HG03066 (cell line): ENCODE data around the gene RBX1.
A peak's percentile ranks its signal among the peaks of the same experiment; 100 is the strongest.
"Not testable (repeated sequence)": the region's sequence is repeated elsewhere in the genome, so short reads cannot be mapped to it uniquely, and the experiment has no call there.

ENCODE experiments used
- ATAC-seq: cut with Tn5 transposase; IDR thresholded peaks from one replicate; pipeline ENCODE4 v1.9.1; 2021; ENCODE audit warnings: low read depth; ENCODE audit not compliant: unreplicated experiment

The RBX1 gene

DNA sequence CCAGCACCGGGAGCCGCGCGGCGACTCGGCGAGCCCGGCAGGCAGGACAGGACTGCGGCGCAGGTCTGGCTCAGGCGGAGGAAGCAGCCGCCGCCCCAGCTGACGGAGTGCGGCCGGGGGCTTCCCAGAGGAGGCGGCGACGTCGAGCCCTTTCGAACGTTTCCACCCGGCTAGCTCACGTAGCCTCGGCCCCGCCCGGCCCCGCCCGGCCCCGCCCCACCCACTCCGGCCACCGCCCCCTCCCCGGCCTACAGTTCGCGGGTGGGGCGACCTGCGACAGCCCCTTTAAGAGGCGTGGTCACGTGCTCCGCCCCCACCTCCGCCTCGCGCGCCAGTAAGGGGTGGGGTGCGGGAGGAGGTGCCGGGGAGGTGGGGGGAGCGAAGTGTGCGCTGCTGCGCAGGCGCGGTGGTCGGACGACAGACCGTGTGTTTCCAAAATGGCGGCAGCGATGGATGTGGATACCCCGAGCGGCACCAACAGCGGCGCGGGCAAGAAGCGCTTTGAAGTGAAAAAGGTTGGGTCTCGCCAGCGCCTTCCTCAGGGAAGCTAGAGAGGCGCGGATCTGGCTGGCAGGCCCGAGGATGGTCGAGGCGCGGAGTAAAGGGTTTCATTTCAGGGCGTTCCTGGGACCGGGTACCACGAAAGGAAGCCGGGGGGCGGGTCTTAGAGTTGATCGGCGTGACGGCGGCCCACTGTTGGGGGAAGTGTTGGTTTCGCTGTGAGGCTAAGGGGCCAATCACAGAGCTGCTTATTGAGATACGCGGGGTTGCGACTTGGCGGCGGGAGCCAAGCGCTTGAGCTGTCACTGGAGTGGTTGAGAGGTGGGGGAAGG, at the start of gene RBX1:
TSS of gene RBX1 (plus strand) at position 417 of the 833 bp plus-strand sequence. CDS start at position 438, 21 bp downstream.
- peak; percentile 75 for ATAC-seq

GRCh38 chr22:40904101-40904500, 47.1 kb upstream of the RBX1 start:
- no peak for ATAC-seq

DNA sequence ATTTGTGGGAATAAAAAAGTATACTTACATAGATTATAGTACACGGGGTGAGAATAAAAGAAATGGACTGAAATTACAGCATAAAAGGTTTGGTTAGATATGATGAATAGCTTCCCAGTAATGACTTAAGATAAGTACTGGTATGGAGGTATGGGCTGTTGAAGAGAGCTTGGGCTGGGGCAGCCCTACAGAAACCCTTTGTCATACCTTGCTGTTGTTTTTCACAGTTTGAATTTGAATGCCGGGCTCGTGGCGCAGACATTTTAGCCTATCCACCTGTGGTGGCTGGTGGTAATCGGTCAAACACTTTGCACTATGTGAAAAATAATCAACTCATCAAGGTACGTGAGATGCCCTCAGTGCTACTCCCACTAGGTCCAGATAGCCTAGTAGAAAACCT, 42.3 kb upstream of the RBX1 start:
- ATAC-seq = no peak

DNA sequence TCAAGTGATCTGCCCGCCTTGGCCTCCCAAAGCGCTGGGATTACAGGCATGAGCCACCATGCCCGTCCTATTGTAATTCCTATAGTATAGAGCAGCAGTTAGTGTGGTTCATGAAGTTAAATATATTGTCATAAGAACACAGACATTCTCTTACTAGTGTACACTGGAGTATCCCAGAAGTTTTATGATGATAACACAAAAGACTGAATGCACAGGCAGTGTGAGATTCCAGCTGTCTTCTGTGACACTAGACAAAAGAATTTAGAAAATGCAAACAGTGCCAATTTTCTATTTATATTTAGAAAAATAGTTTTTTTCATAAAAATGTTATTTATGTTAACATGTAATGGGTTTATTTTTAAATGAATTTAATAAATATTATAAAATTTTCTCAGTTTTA, 39.4 kb upstream of the RBX1 start:
- no peak for ATAC-seq

GRCh38 chr22:40912987-40913386, 38.2 kb upstream of the RBX1 start:
- ATAC-seq = not testable (repeated sequence)

GRCh38 chr22:40919446-40919845, 31.7 kb upstream of the RBX1 start:
- ATAC-seq = no peak

- no peak for ATAC-seq
Observed at GRCh38 chr22:40920526-40920925, 30.7 kb upstream of the RBX1 start.

DNA sequence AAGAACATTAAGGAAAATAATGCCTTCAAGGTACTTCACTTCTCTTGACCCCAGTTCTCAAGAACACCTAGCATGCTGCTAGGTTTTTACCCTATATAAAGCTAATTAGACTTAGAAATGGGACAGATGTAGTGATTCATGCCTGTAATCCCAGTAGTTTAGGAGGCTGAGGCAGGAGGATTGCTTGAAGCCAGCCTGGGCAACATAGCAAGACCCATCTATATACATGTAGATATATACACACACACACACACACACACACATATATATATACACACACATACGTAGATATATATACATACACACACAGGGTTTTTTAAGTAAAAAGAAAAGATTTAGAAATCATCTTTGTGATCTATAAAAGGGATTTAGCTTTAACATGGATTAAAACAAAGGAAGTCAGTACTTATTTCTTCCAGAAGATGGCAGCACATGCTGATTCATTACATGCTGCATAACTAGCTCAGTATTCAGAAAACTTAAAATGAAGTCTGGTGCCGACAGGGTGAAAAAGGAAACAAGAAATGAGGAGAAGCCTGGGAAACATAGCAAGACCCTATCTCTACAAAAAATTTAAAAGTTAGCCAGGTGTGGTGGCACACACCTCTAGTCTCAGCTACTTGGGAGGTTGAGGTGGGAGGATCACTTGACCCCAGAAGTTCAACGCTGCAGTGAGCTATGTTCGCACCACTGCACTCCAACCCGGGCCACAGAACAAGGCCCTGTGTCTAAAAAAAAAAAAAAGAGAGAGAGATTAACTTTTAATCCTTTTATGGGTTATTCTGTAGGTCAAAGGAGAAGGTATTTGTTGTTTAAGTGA, 28.5 kb upstream of the RBX1 start:
- ATAC-seq = no peak

DNA sequence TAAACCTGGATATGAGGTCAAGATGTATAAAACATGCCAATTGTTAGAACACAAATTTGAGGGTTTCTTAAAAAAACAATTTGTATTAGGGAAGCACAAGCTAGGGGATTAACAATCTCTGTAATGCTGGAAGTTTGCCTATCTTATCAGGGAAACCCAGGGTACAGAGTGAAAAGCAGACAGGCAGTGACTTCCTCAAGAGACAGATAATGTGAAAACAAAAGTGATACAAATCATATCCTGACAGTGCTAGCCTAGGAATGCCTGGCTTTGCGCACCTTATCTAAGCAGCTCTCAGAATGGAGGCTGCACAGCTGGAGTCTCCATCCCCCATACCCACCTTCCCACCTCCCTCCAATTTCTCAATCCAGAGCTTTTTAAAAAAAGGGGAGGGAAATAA, 22.5 kb upstream of the RBX1 start:
- ATAC-seq = no peak

DNA sequence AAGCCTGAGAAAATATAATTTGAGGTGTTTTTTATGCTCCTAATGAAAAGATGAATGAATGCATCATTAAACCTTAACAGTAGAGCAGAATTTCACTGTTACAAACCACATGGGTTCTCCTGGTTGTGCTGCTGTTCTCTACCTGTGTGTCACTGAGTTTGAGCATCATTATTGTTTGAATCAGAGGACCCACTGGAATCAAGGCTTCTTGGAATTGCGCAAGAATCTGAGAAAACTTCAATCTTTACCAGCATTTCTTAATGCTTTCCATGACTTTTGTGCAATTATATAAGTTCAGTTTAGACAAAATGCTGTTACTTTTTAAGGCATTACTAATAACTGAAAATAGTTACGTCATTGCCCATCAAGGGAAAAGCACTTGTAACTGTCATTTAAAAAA, 18.8 kb upstream of the RBX1 start:
- no peak for ATAC-seq

DNA sequence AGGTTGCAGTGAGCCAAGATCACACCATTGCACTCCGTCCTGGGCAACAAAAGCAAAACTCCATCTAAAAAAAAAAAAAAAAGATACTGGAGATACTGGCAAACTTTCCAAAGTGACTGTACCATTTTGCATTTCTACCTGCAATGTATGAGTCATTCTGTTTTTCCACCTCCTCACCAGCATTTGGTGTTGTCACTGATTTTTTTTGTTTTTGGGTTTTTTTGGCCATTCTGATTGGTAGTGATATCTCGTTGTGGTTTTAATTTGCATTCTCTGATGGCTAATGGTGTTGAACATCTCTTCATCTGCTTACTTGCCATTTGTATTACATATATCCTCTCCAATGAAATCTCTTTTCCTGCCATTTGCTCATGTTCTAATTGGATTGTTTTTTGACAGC, 12.0 kb upstream of the RBX1 start:
- ATAC-seq = no peak

GRCh38 chr22:40951795-40952605, 822 bp downstream of the RBX1 start:
- ATAC-seq = no peak

- no peak for ATAC-seq
Observed at GRCh38 chr22:40953471-40953870, 2.3 kb downstream of the RBX1 start.

DNA sequence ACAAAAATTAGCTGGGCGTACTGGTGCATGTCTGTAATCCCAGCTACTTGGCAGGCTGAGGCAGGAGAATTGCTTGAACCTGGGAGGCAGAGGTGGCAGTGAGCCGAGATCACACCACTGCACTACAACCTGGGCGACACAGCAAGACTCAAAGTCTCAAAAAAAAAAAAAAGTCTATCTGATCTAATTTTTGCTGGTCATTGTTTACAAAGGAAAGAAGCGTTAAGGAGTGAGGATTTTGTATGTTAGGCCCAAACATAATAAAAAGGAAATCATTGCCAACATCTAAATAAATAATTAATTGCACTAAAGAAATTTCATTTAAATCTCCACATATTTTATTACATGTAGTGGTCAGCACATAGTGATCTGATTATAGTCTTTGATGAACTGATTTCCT, 2.9 kb downstream of the RBX1 start:
- ATAC-seq = no peak

- no peak for ATAC-seq
Observed at GRCh38 chr22:40955571-40955970, 4.4 kb downstream of the RBX1 start.

DNA sequence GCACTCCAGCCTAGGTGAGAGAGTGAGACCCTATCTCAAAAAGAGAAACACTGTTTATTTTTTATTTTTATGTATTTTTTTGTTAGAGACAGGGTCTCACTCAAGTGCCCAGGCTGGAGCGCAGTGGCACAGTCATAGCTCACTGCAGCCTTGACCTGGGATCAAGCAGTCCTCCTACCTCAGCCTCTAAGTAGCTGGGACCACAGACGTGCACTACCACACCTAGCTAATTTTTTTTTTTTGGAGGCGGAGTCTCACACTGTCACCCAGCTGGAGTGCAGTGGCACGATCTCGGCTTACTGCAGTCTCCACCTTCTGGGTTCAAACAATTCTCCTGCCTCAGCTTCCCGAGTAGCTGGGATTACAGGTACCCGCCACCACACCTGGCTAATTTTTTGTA, 6.4 kb downstream of the RBX1 start:
- no peak for ATAC-seq

DNA sequence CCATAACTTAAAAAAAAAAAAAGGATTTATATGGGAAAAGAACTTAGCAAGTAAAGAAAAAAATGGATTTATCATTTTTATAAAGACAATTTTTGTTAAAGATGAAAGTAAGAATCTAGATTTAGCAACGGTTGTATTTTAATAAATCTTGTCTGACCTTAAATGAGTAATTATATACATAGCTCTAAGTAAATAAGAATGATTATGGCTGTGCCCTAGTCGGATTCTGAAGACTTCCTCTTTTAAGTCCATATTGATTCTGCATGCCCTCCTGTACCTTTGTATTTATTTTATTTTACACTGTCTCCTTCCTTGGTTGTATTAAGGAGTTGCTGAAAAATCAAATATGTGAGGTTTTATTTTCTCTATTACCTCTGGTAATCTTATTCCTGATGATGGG, 7.1 kb downstream of the RBX1 start:
- ATAC-seq = no peak

- no peak for ATAC-seq
Observed at GRCh38 chr22:40960145-40960544, 9.0 kb downstream of the RBX1 start.

DNA sequence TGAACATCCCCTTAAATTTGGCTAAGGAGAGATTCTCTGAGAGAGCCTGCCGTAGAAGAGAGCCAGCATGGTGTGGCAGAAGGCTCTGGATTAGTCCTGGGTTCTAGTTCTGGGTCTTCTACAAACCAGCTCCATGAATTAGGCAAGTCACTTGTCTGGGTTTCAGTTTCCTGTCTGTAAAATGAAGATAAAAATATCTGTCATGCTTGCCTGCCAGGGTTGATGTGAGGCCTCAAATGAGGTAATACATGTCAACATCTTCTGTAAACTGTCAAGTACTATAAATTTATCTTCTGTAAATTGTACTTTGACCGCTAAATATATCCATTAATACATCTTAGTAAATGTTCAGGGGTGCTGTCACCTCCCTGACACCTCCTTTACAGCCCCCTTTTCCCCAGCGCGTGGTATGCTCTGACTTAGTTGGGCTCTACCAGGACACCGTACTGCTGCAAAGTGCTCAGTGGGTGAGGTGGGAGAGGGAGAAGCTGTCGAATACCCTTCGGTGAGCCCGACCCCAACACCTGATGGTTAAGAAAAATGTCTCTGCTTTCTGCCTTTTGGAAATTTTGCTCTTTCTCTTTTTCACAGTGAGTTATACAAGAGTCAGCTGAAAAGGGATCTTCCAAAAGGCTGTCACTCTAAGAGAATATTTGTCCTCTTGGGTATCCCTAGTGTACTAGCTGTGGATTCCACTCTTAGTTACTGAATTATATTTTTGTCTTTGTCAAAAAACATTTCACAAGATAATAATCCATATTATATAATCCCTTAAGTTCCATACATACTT, 15.0 kb downstream of the RBX1 start:
- ATAC-seq = no peak

- ATAC-seq = no peak
Observed at GRCh38 chr22:40966726-40967085, 15.5 kb downstream of the RBX1 start.
